Measurements from ENCODE around the gene ZNF644.
"Not testable (repeated sequence)": the region's sequence is repeated elsewhere in the genome, so short reads cannot be mapped to it uniquely, and the experiment has no call there.

ZNF644 gene

DNA sequence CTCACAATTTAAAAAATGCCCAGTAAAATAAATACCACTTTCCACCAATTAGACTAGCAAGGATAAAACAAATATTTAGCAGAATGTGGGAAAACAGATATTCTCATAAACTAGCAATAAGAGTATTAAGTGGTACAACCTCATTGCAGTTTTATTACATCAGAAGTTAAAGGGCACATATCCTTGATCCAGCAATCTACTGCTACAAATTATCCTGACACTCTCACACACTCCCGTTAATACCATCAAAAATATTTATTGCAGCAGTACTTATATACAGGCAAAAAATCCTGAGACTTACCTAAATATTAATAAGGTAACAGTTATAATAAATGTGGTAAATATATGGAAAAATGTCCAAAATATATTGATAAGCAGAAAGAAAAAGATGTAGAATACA, 44.3 kb downstream of the ZNF644 start:
- no peak for DNase-seq

GRCh38 chr1:90973897-90974798, 47.7 kb downstream of the ZNF644 start:
- DNase-seq = peak in 1 of 2 experiments; percentile 5

- no peak for DNase-seq
These were observed 51.6 kb downstream of the ZNF644 start for GRCh38 chr1:90970208-90970607.

DNA sequence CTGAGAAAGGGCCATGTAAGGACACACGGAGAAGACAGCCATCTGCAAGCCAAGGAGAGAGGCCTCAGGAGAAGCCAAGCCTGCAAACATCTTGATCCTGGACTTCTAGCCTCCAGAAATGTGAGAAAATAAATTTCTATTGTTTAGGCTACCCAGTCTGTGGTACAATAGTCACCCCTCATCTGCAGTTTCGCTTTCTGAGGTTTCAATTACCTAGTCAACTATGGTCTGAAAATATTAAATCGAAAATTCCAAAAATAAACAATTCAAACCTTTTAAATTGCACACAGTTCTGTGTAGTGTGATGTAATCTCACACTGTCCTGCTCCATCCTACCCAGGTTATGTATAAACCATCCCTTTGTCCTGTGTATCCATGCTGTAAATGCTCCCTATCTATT, 52.6 kb downstream of the ZNF644 start:
- no peak for DNase-seq

GRCh38 chr1:90964444-90965035, 57.3 kb downstream of the ZNF644 start:
- DNase-seq = peak in 1 of 2 experiments; percentile 16

DNA sequence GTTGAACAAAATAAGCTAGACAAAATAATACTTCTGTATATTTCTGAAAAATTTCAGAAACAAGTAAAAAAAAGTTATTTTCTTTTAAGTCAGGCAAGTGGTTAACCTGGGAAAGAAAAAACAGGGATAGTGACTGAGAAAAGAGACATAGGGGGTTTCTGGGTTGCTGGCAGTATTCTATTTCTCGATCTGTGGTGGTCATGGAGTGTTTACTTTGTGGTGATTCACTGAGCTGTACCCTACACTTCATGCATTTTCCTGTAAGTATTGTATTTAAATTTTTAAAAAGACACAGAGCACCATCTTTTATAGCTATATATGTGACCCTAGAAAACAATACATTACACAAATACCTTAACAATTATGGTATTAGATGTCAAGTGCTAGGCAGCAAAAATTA, 58.2 kb downstream of the ZNF644 start:
- DNase-seq = no peak

DNA sequence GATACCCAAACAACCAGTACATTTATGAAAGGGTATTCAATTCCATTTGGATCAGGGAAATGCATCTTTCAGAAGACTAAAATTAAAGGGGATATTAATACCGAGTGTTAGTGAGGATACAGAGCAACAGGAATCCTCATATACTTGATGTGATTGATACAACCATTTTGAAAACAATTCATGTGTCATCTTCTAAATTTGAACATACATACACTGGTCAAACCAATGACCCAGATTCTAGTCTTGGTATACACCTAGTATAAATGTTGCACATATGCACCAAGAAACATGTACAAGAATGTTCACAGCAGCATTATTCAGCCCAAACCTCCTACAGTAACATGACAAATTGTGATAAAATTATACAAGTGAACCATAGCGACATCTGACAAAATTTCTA, 58.6 kb downstream of the ZNF644 start:
- DNase-seq = no peak

- DNase-seq = no peak
These were observed 62.3 kb downstream of the ZNF644 start for GRCh38 chr1:90959352-90960206.

- DNase-seq = no peak
These were observed 64.3 kb downstream of the ZNF644 start for GRCh38 chr1:90957497-90957896.

GRCh38 chr1:90955769-90956168, 66.1 kb downstream of the ZNF644 start:
- DNase-seq = no peak

- DNase-seq = no peak
These were observed 68.9 kb downstream of the ZNF644 start for GRCh38 chr1:90952906-90953305.

DNA sequence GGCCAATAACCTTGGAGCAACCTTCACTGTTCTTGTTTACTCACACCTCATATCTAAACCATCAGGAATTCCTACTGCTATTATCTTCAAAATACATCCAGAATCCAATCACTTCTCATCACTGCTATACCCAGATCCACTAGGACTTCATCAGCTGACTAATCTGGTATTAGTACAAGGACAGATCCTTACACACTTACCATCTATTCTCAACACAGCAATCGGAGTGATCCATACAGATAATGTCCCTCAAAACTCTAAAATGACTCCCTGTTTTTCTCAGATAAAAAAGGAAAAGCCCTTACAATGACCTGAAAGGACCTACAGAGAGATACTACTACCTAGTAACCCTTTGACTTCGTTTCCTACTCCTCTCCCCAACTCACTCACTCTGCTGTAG, 70.8 kb downstream of the ZNF644 start:
- DNase-seq = no peak

- no peak for DNase-seq
These were observed 73.5 kb downstream of the ZNF644 start for GRCh38 chr1:90948301-90948700.

DNA sequence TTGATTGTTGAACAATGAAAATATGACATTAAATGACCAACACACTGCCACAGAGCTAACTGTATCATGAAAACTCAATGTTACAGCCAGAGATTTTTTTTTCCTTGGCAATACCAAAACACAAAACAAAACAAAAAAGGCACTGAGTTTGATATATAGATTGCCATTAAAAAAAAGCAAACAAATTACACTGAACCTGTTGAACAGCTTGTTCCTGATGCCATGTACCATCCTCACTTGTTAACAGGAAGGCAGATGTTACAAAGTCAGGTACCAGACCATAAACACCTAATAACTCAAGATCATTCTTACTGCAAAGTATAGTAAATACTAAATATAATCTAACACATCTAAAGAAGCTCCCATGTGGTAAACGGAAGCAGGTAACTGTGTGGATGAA, 75.2 kb downstream of the ZNF644 start:
- DNase-seq = no peak

DNA sequence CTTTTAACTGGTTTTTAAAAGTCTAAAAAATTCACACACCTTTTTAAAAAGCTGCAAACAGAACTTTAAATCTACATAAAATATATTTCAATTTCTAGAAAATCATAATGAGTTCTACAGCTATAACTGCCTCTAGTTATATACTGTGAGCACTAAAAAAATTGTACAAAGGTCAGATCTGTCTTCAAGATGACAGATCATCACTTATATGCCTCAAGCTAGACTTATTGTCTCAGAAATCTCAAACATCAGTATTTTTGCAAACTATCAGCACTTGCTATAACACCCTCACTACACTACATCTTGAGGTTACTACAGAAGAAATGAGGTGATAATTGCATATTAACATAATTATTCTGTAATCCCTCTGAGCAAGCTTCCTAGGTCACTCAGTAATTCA, 76.5 kb downstream of the ZNF644 start:
- DNase-seq = no peak

DNA sequence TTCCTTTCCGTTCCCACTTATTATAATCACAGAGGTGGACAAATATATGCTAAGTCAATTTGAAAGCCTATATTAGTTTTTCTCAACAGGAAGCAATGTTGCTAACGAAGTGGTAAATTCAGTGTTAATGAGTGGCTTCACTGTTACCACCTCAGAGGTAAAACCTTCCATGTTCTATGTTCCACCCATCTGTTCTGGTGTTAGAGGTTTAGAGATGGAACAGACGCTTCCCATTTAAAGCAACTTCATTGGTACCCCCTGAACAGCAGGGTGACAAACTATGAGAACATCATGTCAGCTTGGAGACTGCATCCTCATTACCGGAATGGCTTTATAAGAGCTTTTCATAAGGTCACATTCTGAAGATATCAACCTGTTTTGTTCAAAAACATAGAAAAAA, 77.9 kb downstream of the ZNF644 start:
- DNase-seq = no peak

GRCh38 chr1:90940746-90941145, 81.1 kb downstream of the ZNF644 start:
- no peak for DNase-seq

- no peak for DNase-seq
These were observed 85.1 kb downstream of the ZNF644 start for GRCh38 chr1:90936731-90937130.

DNA sequence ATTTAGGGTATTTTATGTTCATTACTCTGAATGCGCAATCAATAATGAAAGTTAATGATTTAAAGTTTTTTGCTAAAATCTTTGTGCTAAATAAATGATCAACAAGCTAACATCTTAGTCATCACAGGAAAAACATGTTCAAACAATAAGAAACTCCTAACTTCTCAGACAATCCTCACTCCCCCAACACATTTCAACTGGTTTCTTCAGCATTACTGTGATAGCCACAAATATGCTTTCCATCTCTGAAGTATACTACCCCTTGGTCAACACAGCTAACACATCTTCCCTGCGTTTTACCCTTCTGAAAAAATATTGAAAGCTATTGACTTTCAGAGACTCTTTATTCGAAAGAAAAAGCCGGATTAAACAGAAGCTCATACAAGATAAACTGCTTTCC, 85.8 kb downstream of the ZNF644 start:
- no peak for DNase-seq

DNA sequence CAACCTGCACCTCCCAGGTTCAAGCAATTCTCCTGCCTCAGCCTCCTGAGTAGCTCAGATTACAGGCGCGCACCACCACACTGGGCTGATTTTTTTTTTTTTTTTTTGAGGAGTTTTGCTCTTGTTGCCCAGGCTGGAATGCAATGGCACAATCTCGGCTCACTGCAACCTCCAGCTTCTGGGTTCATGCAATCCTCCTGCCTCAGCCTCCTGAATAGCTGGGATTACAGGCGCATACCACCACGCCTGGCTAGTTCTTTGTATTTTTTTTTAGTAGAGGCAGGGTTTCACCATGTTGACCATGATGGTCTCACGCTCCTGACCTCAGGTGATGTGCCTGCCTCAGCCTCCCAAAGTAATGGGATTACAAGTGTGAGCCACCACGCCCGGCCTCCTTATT, 93.6 kb downstream of the ZNF644 start:
- DNase-seq = not testable (repeated sequence)

DNA sequence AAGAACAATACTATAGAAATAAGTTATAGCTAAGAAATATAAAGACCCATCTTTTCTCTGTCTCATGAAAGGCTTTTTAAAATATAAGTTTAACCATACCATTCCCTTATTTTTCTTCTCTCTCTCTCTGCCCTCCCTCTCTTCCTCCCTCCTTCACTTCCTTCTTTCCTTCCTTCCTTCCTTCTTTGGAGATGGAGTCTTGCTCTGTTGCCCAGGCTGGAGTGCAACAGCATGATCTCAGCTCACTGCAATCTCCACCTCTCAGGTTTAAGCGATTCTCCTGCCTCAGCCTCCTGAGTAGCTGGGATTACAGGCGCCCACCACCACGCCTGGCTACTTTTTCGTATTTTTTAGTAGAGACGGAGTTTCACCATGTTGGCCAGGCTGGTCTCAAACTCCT, 94.2 kb downstream of the ZNF644 start:
- not testable (repeated sequence) for DNase-seq

- DNase-seq = no peak
These were observed 94.9 kb downstream of the ZNF644 start for GRCh38 chr1:90926971-90927370.
